ENCODE results near the gene ASB11. TPM values are rescaled to one million over a fixed set of nuclear protein-coding genes. Genes with fewer than 3 reads are reported as not detected.
"Not testable (repeated sequence)": the region's sequence is repeated elsewhere in the genome, so short reads cannot be mapped to it uniquely, and the experiment has no call there.

ASB11 gene
- total RNA-seq, 1 experiment from 2014 or later: not detected

DNA sequence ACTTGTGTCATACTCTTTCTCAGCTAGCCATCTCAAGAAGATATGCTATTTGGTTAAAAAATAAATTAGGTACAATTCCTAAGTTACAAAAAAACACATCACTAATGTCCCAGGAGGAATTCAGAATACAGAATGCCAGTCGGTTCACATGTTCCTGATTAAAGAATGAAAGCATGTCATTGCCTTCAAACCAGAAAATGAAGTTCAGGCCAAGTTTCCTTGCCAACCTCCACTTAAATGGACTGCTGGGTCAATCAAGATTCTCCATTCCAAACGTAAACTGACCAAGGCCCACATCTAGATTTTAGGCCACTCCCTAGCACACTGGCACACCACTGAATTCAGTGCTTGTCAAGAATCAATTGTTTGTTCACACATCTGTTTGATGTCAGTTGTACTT is 13.4 kb upstream of the ASB11 start:
- no peaks in the 10 kb centered on the region for H3K27me3 ChIP-seq (replicated peaks)
- H3K9me3 ChIP-seq (replicated peaks): no peaks in the 10 kb centered on the region
- peaks cover 5% of the 10 kb centered on the region for H3K36me3 ChIP-seq
- H3K4me3 ChIP-seq: no peak overlapping the region
- H3K27ac ChIP-seq: no peak overlapping the region
- H3K4me1 ChIP-seq (replicated peaks): no peaks in the 10 kb centered on the region
- DNase-seq (ENCODE audit: low read depth in 1 of 2, low spot score in 2 of 2): no peak

DNA sequence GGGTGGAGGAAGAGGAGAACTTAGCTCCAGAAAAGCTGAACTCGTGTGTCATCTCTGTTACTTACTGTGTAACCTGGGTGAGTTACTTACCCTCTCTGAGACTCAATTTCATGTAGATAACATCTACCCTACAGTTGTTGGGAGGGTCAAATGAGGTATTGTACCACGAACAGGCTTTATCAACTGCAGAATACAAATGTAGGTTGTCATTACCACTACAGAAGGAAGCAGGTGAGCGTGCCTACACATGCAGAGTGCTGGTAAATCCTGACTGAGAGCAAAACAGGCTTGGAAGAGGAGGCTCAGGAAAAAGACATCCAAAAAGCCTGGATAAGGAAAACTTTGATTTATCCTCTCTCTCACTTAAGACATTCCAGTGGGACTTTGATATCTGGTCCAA is 12.7 kb upstream of the ASB11 start:
- Histone ChIP-seq H3K27ac (no peak overlapping the region), H3K4me1 (replicated peaks) (no peaks in the 10 kb centered on the region), H3K4me3 (no peak overlapping the region), H3K27me3 (replicated peaks) (no peaks in the 10 kb centered on the region), H3K36me3 (peaks cover 8% of the 10 kb centered on the region), H3K9me3 (replicated peaks) (no peaks in the 10 kb centered on the region)
- DNase-seq (ENCODE audit: low read depth in 1 of 2, low spot score in 2 of 2): no peak

DNA sequence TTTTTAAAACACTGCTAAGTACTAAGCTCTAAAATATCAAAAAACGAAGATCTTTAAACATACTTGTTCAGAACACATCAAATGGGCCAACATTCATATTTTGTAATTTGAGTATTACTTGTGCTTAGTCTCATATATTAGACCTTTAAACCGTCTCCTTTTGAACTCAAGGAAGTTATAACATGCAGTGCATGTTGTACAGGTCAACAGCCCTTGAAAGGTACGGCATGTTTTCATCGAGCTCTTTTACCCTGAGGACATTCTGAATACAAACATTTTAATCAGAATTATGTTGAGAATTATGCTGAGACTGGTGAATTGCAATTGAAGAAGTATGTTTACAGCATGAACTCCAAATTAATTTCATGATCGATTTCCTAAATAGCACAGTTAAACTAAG is 7.0 kb upstream of the ASB11 start:
- no peak overlapping the region for H3K4me3 ChIP-seq
- no peaks in the 10 kb centered on the region for H3K27me3 ChIP-seq (replicated peaks)
- no peaks in the 10 kb centered on the region for H3K4me1 ChIP-seq (replicated peaks)
- DNase-seq (ENCODE audit: low read depth in 1 of 2, low spot score in 2 of 2): no peak
- H3K36me3 ChIP-seq: peaks cover 8% of the 10 kb centered on the region
- no peaks in the 10 kb centered on the region for H3K9me3 ChIP-seq (replicated peaks)
- H3K27ac ChIP-seq: no peak overlapping the region

DNA sequence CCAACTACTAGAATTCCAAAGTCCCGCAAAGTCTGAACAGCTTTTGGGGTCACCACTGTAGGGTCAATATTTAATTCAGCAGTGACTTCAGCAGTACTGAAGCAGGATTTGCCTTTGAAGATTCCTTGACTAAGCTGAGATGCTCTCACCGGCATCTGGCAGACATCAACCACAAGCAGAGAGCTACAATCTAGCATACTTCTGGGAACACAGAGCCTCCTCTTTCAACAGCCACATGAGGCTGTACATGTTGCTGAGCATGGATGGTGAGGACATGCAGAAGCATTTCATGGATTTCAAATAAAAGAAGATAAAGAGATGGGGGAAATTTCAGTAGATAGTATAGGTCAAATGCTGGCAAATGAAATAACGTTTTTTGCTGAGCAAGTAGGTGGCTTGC is 6.6 kb upstream of the ASB11 start:
- no peak for DNase-seq (ENCODE audit: low read depth in 1 of 2, low spot score in 2 of 2)
- H3K4me1 ChIP-seq (replicated peaks): no peaks in the 10 kb centered on the region
- no peaks in the 10 kb centered on the region for H3K27me3 ChIP-seq (replicated peaks)
- peaks cover 8% of the 10 kb centered on the region for H3K36me3 ChIP-seq
- no peak overlapping the region for H3K27ac ChIP-seq
- H3K4me3 ChIP-seq: no peak overlapping the region
- no peaks in the 10 kb centered on the region for H3K9me3 ChIP-seq (replicated peaks)

- peaks cover 8% of the 10 kb centered on the region for H3K36me3 ChIP-seq
- no peak overlapping the region for H3K4me3 ChIP-seq
- H3K27me3 ChIP-seq (replicated peaks): no peaks in the 10 kb centered on the region
- no peaks in the 10 kb centered on the region for H3K9me3 ChIP-seq (replicated peaks)
- no peaks in the 10 kb centered on the region for H3K4me1 ChIP-seq (replicated peaks)
- H3K27ac ChIP-seq: no peak overlapping the region
- no peak for DNase-seq (ENCODE audit: low read depth in 1 of 2, low spot score in 2 of 2)
Observed at GRCh38 chrX:15321447-15321846, 6.0 kb upstream of the ASB11 start.

GRCh38 chrX:15320297-15320696 is 4.9 kb upstream of the ASB11 start:
- no peaks in the 10 kb centered on the region for H3K4me1 ChIP-seq (replicated peaks)
- DNase-seq (ENCODE audit: low read depth in 1 of 2, low spot score in 2 of 2): no peak
- H3K4me3 ChIP-seq: no peak overlapping the region
- peaks cover 8% of the 10 kb centered on the region for H3K36me3 ChIP-seq
- no peak overlapping the region for H3K27ac ChIP-seq
- no peaks in the 10 kb centered on the region for H3K27me3 ChIP-seq (replicated peaks)
- no peaks in the 10 kb centered on the region for H3K9me3 ChIP-seq (replicated peaks)

DNA sequence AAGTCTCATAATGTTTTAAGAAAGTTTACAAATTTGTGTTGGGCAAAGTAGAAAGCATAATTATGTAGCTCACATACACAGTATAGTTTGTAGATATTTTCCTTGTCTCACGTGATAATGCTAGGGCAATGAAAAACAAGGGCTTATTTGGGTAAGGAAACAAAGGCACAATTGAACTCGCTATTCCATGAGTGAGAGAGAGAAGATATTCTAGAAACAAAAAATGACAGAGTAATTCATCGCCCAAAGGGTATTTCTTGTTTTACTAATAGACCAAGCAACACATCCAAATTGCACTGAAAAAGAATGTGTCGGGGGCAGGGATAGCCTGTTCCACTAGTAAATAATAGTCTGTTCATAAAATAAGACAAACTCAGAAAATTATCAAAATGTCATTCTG is 3.6 kb upstream of the ASB11 start:
- no peaks in the 10 kb centered on the region for H3K4me1 ChIP-seq (replicated peaks)
- no peak overlapping the region for H3K4me3 ChIP-seq
- H3K27me3 ChIP-seq (replicated peaks): no peaks in the 10 kb centered on the region
- H3K9me3 ChIP-seq (replicated peaks): no peaks in the 10 kb centered on the region
- peaks cover 5% of the 10 kb centered on the region for H3K36me3 ChIP-seq
- no peak for DNase-seq (ENCODE audit: low read depth in 1 of 2, low spot score in 2 of 2)
- no peak overlapping the region for H3K27ac ChIP-seq

GRCh38 chrX:15314472-15314871 is 968 bp downstream of the ASB11 start:
- H3K4me3 ChIP-seq: no peak overlapping the region
- DNase-seq (ENCODE audit: low read depth in 1 of 2, low spot score in 2 of 2): no peak
- no peaks in the 10 kb centered on the region for H3K4me1 ChIP-seq (replicated peaks)
- no peaks in the 10 kb centered on the region for H3K36me3 ChIP-seq
- H3K9me3 ChIP-seq (replicated peaks): no peaks in the 10 kb centered on the region
- H3K27ac ChIP-seq: no peak overlapping the region
- H3K27me3 ChIP-seq (replicated peaks): no peaks in the 10 kb centered on the region

DNA sequence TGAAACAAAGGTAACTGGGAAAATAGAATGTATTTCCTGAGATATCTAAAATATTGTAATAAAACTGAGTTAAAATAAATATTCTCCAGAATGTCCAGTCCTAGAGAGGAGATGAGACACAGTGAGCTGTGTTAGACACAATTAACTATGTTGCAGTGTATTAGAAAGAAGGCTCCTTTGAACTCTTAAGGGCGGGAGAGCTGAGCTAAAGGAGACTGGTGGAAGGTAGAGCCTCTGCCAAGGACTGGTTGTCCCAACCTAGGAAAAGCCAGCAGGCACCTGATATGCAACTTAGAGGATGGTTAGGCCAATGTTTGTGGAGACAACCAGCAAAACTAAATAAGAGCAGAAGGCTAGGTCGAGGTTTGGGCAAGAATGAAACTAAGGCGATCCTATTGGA is 4.3 kb downstream of the ASB11 start:
- H3K9me3 ChIP-seq (replicated peaks): no peaks in the 10 kb centered on the region

GRCh38 chrX:15310117-15310516 is 5.3 kb downstream of the ASB11 start:
- no peaks in the 10 kb centered on the region for H3K9me3 ChIP-seq (replicated peaks)
- H3K27me3 ChIP-seq (replicated peaks): no peaks in the 10 kb centered on the region
- DNase-seq (ENCODE audit: low read depth in 1 of 2, low spot score in 2 of 2): no peak
- no peak overlapping the region for H3K4me3 ChIP-seq
- no peaks in the 10 kb centered on the region for H3K36me3 ChIP-seq
- no peaks in the 10 kb centered on the region for H3K4me1 ChIP-seq (replicated peaks)
- H3K27ac ChIP-seq: no peak overlapping the region

More for the DNA sequence above, 4.3 kb downstream of the ASB11 start:
- Histone ChIP-seq H3K27me3 (replicated peaks) (no peaks in the 10 kb centered on the region), H3K36me3 (no peaks in the 10 kb centered on the region), H3K27ac (no peak overlapping the region), H3K4me3 (no peak overlapping the region), H3K4me1 (replicated peaks) (no peaks in the 10 kb centered on the region)
- no peak for DNase-seq (ENCODE audit: low read depth in 1 of 2, low spot score in 2 of 2)

- not testable (repeated sequence) for H3K9me3 ChIP-seq (replicated peaks); H3K4me3 ChIP-seq; H3K36me3 ChIP-seq; H3K4me1 ChIP-seq (replicated peaks); DNase-seq (ENCODE audit: low read depth in 1 of 2, low spot score in 2 of 2); H3K27me3 ChIP-seq (replicated peaks); H3K27ac ChIP-seq
Observed at GRCh38 chrX:15305899-15306298, 9.5 kb downstream of the ASB11 start.

- no peak overlapping the region for H3K27ac ChIP-seq
- no peaks in the 10 kb centered on the region for H3K9me3 ChIP-seq (replicated peaks)
- H3K27me3 ChIP-seq (replicated peaks): no peaks in the 10 kb centered on the region
- H3K36me3 ChIP-seq: no peaks in the 10 kb centered on the region
- H3K4me1 ChIP-seq (replicated peaks): no peaks in the 10 kb centered on the region
- no peak overlapping the region for H3K4me3 ChIP-seq
- DNase-seq (ENCODE audit: low read depth in 1 of 2, low spot score in 2 of 2): no peak
Observed at GRCh38 chrX:15301924-15302323, 13.5 kb downstream of the ASB11 start.

DNA sequence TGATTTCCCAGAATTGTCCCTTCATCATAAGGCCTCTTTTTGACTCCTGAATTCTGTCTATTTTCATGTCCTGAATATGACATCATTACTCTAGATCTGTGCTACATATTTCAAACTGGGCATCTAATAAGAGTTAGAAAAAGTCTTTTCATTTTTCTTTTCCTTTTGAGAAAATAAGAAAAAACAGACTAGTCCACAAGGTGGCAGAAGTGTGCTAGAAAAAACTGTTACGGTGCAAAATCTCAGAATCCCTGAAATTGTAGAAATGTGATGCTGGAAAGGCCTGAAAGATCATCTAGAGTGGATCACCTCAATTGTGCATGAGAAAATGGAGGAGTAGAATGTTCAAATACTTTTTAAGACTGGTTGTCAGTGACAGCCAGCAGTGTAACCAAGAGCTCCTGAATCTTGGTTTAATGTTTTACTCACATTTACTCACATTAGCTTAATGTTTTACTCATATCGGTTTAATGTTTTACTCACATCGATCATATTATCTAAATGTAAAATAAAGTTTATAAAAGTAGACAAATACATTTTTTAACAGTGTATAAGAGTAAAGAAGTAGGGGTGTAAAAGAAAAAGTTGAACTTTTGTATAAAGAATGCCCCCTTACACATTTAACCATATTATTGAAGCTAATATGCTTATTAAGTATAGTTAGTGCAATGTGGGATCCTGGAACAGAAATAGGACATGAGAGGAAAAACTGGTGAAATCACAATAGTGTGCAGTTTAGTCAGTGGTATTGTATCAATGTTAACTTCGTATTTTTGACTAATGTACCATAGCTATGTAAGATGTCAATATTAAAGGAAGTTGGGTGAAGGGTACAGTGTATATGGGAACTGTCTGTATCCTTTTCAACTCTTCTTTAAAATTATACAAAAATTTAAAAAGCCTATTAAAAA is 15.2 kb downstream of the ASB11 start:
- Histone ChIP-seq H3K4me3 (no peak overlapping the region), H3K36me3 (no peaks in the 10 kb centered on the region), H3K27ac (no peak overlapping the region), H3K9me3 (replicated peaks) (no peaks in the 10 kb centered on the region), H3K27me3 (replicated peaks) (no peaks in the 10 kb centered on the region), H3K4me1 (replicated peaks) (no peaks in the 10 kb centered on the region)
- peak in 1 of 2 experiments; percentile 9 for DNase-seq (ENCODE audit: low read depth in 1 of 2, low spot score in 2 of 2)

GRCh38 chrX:15298780-15299179 is 16.7 kb downstream of the ASB11 start:
- no peaks in the 10 kb centered on the region for H3K27me3 ChIP-seq (replicated peaks)
- H3K9me3 ChIP-seq (replicated peaks): no peaks in the 10 kb centered on the region
- no peak overlapping the region for H3K4me3 ChIP-seq
- DNase-seq (ENCODE audit: low read depth in 1 of 2, low spot score in 2 of 2): no peak
- H3K4me1 ChIP-seq (replicated peaks): no peaks in the 10 kb centered on the region
- no peak overlapping the region for H3K27ac ChIP-seq
- H3K36me3 ChIP-seq: no peaks in the 10 kb centered on the region

DNA sequence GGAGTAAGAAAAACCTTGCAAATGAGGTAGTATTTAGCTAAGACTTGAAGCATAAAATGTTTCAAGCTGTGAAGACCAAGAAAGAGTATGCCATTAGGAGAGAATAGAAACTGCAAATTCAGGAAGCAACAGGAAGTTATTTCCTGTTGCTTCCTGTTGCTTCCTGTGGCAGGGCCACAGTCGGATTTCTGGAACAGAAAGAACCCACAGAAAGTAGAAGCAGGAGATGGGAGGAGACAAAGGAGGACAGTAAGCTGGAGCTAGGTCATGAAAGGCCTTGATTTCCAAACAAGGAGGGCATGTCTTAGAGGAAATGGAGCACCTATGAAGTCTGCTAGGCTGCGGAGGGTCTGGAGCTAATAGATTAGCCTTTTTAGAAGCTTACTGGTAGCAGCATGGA is 17.2 kb downstream of the ASB11 start:
- Histone ChIP-seq H3K27ac (no peak overlapping the region), H3K9me3 (replicated peaks) (no peaks in the 10 kb centered on the region), H3K36me3 (no peaks in the 10 kb centered on the region), H3K27me3 (replicated peaks) (no peaks in the 10 kb centered on the region), H3K4me3 (no peak overlapping the region), H3K4me1 (replicated peaks) (no peaks in the 10 kb centered on the region)
- DNase-seq (ENCODE audit: low read depth in 1 of 2, low spot score in 2 of 2): no peak

All from SJSA1 (cell line).